ENCODE measurements around the gene PTBP3. TPM values are rescaled to one million over a fixed set of nuclear protein-coding genes. Genes with fewer than 3 reads are reported as not detected.

The PTBP3 gene
- polyA plus RNA-seq, 1 donor from 2014 or later: 36.1 TPM

DNA sequence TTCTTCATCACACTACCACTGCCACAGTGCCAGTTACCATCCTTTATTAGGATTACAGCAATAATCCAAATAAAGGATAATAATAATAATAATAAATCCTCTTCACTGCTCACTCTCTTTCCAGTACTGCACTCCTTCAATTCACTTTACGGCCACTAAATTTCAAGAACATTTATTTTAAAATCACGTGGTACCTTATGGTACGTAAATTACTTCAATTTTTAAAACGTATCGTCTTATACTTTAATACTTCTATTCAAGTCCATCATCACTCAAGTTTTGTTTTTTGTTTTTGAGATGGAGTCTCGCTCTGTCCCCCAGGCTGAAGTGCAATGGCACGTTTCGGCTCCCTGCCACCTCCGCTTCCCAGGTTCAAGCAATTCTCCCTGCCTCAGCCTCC, 36.5 kb downstream of the PTBP3 start:
- Histone ChIP-seq H3K27me3 (ENCODE audit: insufficient read depth, low read depth, low read length) (no peaks in the 10 kb centered on the region), H3K9me2 (ENCODE audit: insufficient read depth, low read length) (no peaks in the 10 kb centered on the region), H3K9me3 (ENCODE audit: low read length) (no peaks in the 10 kb centered on the region), H3K27ac (ENCODE audit: low read length) (no peak overlapping the region), H2AFZ (ENCODE audit: low read depth, low read length) (no peak overlapping the region), H3K4me2 (ENCODE audit: low read length) (no peak overlapping the region), H3K79me2 (replicated peaks; ENCODE audit: insufficient read depth, low read length) (peaks cover 38% of the 10 kb centered on the region), H4K20me1 (ENCODE audit: insufficient read depth) (no peaks in the 10 kb centered on the region), H3K4me3 (ENCODE audit: low read length) (no peak overlapping the region), H3K36me3 (ENCODE audit: insufficient read depth, low read length) (no peaks in the 10 kb centered on the region), H3F3A (ENCODE audit: insufficient read depth, low read length, poor library complexity, severe bottlenecking) (no peaks in the 10 kb centered on the region), H3K9ac (ENCODE audit: low read length) (no peak overlapping the region)
- TF ChIP-seq EP300 (conservative IDR thresholded peaks at IDR 0.05; ENCODE audit: poor library complexity, severe bottlenecking): no peak
- no peak for TF ChIP-seq SMC3 (conservative IDR thresholded peaks at IDR 0.05; ENCODE audit: poor library complexity)
- no peak for TF ChIP-seq POLR2AphosphoS5 (IDR thresholded peaks at IDR 0.05)
- TF ChIP-seq RAD21 (conservative IDR thresholded peaks at IDR 0.05): no peak
- TF ChIP-seq, protein P1, sequence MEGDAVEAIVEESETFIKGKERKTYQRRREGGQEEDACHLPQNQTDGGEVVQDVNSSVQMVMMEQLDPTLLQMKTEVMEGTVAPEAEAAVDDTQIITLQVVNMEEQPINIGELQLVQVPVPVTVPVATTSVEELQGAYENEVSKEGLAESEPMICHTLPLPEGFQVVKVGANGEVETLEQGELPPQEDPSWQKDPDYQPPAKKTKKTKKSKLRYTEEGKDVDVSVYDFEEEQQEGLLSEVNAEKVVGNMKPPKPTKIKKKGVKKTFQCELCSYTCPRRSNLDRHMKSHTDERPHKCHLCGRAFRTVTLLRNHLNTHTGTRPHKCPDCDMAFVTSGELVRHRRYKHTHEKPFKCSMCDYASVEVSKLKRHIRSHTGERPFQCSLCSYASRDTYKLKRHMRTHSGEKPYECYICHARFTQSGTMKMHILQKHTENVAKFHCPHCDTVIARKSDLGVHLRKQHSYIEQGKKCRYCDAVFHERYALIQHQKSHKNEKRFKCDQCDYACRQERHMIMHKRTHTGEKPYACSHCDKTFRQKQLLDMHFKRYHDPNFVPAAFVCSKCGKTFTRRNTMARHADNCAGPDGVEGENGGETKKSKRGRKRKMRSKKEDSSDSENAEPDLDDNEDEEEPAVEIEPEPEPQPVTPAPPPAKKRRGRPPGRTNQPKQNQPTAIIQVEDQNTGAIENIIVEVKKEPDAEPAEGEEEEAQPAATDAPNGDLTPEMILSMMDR (IDR thresholded peaks at IDR 0.05; ENCODE audit: poor library complexity, severe bottlenecking): no peak
- TF ChIP-seq, protein P2, sequence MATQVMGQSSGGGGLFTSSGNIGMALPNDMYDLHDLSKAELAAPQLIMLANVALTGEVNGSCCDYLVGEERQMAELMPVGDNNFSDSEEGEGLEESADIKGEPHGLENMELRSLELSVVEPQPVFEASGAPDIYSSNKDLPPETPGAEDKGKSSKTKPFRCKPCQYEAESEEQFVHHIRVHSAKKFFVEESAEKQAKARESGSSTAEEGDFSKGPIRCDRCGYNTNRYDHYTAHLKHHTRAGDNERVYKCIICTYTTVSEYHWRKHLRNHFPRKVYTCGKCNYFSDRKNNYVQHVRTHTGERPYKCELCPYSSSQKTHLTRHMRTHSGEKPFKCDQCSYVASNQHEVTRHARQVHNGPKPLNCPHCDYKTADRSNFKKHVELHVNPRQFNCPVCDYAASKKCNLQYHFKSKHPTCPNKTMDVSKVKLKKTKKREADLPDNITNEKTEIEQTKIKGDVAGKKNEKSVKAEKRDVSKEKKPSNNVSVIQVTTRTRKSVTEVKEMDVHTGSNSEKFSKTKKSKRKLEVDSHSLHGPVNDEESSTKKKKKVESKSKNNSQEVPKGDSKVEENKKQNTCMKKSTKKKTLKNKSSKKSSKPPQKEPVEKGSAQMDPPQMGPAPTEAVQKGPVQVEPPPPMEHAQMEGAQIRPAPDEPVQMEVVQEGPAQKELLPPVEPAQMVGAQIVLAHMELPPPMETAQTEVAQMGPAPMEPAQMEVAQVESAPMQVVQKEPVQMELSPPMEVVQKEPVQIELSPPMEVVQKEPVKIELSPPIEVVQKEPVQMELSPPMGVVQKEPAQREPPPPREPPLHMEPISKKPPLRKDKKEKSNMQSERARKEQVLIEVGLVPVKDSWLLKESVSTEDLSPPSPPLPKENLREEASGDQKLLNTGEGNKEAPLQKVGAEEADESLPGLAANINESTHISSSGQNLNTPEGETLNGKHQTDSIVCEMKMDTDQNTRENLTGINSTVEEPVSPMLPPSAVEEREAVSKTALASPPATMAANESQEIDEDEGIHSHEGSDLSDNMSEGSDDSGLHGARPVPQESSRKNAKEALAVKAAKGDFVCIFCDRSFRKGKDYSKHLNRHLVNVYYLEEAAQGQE (IDR thresholded peaks at IDR 0.05; ENCODE audit: borderline replicate concordance): no peak
- no peak for TF ChIP-seq EZH2 (IDR thresholded peaks at IDR 0.05; ENCODE audit: borderline replicate concordance, insufficient read depth, low read length, poor library complexity, severe bottlenecking)
- no peak for TF ChIP-seq MXI1 (conservative IDR thresholded peaks at IDR 0.05; ENCODE audit: poor library complexity, severe bottlenecking)
- TF ChIP-seq TAF1 (IDR thresholded peaks at IDR 0.05; ENCODE audit: low read depth): no peak

DNA sequence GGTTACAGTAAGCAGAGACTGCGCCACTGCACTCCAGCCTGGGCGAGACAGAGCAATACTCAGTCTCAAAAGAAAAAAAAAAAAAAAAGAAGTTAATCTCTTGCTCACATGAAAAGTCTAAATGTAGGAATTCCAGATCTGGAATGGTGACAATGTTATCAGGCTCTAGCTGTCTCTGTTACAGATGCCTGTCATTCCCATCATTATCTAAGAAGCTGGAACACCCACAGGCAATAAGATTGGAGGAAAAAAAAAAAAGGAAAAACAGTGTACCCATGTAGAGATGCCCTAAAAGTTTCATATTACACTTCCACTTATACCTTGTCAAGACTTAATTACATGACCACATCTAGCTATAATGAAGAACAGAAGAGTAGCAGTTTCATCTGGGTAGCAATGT, 38.2 kb downstream of the PTBP3 start:
- Histone ChIP-seq H3K27ac (ENCODE audit: low read length) (no peak overlapping the region), H3K9me3 (ENCODE audit: low read length) (no peaks in the 10 kb centered on the region), H3K36me3 (ENCODE audit: insufficient read depth, low read length) (no peaks in the 10 kb centered on the region), H4K20me1 (ENCODE audit: insufficient read depth) (no peaks in the 10 kb centered on the region), H3K4me3 (ENCODE audit: low read length) (no peak overlapping the region), H3K9me2 (ENCODE audit: insufficient read depth, low read length) (no peaks in the 10 kb centered on the region), H3K4me2 (ENCODE audit: low read length) (no peak overlapping the region), H3K9ac (ENCODE audit: low read length) (no peak overlapping the region), H3K27me3 (ENCODE audit: insufficient read depth, low read depth, low read length) (no peaks in the 10 kb centered on the region), H3F3A (ENCODE audit: insufficient read depth, low read length, poor library complexity, severe bottlenecking) (no peaks in the 10 kb centered on the region), H2AFZ (ENCODE audit: low read depth, low read length) (no peak overlapping the region), H3K79me2 (replicated peaks; ENCODE audit: insufficient read depth, low read length) (peaks cover 33% of the 10 kb centered on the region)
- TF ChIP-seq SMC3 (conservative IDR thresholded peaks at IDR 0.05; ENCODE audit: poor library complexity) (no peak), MXI1 (conservative IDR thresholded peaks at IDR 0.05; ENCODE audit: poor library complexity, severe bottlenecking) (no peak), EZH2 (IDR thresholded peaks at IDR 0.05; ENCODE audit: borderline replicate concordance, insufficient read depth, low read length, poor library complexity, severe bottlenecking) (no peak), TAF1 (IDR thresholded peaks at IDR 0.05; ENCODE audit: low read depth) (no peak), POLR2AphosphoS5 (IDR thresholded peaks at IDR 0.05) (no peak)
- TF ChIP-seq, protein P2 (IDR thresholded peaks at IDR 0.05; ENCODE audit: borderline replicate concordance): no peak

Data from neural cell (in vitro differentiated cells).